ENCODE data around the gene PLA2G6.

DNA sequence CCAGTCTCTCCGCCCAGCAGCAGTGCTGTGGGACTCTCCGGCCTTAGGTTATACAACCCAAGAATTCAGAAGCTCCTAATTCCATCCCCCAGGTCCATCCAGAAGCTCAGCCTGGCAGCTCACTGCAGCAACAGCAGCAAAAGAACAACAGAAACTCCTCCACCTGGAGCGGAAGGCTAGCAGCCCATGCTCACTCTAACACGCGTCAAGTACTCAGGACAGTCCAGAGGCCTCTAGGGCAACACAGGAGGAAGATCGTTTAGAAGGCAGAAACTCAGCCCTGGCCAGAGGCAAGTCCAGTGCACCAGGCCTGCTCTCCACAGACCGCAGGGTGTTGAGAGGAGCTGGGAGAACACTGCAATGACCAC is 17.1 kb downstream of the PLA2G6 start:
- TF ChIP-seq ATF3 (CRISPR knock-in tag; conservative IDR thresholded peaks at IDR 0.05) = no peak
- TF ChIP-seq CTCF (IDR thresholded peaks at IDR 0.05) = no peak
- TF ChIP-seq ZBTB21 (CRISPR knock-in tag; IDR thresholded peaks at IDR 0.05; ENCODE audit: borderline replicate concordance) = no peak
- no peak for TF ChIP-seq ESRRA (CRISPR knock-in tag; IDR thresholded peaks at IDR 0.05; ENCODE audit: borderline replicate concordance)
- no peak for TF ChIP-seq TEAD4 (CRISPR knock-in tag; IDR thresholded peaks at IDR 0.05)
- no peak for TF ChIP-seq ZNF121 (CRISPR knock-in tag; IDR thresholded peaks at IDR 0.05)
- TF ChIP-seq, protein P1, sequence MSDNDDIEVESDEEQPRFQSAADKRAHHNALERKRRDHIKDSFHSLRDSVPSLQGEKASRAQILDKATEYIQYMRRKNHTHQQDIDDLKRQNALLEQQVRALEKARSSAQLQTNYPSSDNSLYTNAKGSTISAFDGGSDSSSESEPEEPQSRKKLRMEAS (CRISPR knock-in tag; IDR thresholded peaks at IDR 0.05) = no peak
- TF ChIP-seq, protein P2, sequence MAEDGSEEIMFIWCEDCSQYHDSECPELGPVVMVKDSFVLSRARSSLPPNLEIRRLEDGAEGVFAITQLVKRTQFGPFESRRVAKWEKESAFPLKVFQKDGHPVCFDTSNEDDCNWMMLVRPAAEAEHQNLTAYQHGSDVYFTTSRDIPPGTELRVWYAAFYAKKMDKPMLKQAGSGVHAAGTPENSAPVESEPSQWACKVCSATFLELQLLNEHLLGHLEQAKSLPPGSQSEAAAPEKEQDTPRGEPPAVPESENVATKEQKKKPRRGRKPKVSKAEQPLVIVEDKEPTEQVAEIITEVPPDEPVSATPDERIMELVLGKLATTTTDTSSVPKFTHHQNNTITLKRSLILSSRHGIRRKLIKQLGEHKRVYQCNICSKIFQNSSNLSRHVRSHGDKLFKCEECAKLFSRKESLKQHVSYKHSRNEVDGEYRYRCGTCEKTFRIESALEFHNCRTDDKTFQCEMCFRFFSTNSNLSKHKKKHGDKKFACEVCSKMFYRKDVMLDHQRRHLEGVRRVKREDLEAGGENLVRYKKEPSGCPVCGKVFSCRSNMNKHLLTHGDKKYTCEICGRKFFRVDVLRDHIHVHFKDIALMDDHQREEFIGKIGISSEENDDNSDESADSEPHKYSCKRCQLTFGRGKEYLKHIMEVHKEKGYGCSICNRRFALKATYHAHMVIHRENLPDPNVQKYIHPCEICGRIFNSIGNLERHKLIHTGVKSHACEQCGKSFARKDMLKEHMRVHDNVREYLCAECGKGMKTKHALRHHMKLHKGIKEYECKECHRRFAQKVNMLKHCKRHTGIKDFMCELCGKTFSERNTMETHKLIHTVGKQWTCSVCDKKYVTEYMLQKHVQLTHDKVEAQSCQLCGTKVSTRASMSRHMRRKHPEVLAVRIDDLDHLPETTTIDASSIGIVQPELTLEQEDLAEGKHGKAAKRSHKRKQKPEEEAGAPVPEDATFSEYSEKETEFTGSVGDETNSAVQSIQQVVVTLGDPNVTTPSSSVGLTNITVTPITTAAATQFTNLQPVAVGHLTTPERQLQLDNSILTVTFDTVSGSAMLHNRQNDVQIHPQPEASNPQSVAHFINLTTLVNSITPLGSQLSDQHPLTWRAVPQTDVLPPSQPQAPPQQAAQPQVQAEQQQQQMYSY (CRISPR knock-in tag; IDR thresholded peaks at IDR 0.05) = no peak
- TF ChIP-seq, protein P3, sequence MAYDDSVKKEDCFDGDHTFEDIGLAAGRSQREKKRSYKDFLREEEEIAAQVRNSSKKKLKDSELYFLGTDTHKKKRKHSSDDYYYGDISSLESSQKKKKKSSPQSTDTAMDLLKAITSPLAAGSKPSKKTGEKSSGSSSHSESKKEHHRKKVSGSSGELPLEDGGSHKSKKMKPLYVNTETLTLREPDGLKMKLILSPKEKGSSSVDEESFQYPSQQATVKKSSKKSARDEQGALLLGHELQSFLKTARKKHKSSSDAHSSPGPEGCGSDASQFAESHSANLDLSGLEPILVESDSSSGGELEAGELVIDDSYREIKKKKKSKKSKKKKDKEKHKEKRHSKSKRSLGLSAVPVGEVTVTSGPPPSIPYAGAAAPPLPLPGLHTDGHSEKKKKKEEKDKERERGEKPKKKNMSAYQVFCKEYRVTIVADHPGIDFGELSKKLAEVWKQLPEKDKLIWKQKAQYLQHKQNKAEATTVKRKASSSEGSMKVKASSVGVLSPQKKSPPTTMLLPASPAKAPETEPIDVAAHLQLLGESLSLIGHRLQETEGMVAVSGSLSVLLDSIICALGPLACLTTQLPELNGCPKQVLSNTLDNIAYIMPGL (CRISPR knock-in tag; IDR thresholded peaks at IDR 0.05) = no peak
- TF ChIP-seq PREB (CRISPR knock-in tag; IDR thresholded peaks at IDR 0.05; ENCODE audit: borderline replicate concordance) = no peak
